MM.1S (cell line): Measurements from ENCODE around the gene RABL6.
"Not testable (repeated sequence)": the region's sequence is repeated elsewhere in the genome, so short reads cannot be mapped to it uniquely, and the experiment has no call there.

ENCODE experiments used
- DNase-seq: peaks from one replicate; pipeline ENCODE4 v3.0.0-alpha.2; 2015
- H2AFZ ChIP-seq: fragments of 300-600 bp; sonication (generic); 2 replicates; pipeline ENCODE4 v1.6.0; 2016; ENCODE audit warnings: antibody characterized with exemption, low read length
- H3F3A ChIP-seq: fragments of 300-600 bp; sonication (generic); 2 replicates; pipeline ENCODE4 v1.6.1; 2016; ENCODE audit warnings: mild to moderate bottlenecking, antibody characterized with exemption, low read length, moderate library complexity, mixed read lengths; ENCODE audit not compliant: insufficient read depth
- H3K27ac ChIP-seq: fragments of 300-600 bp; sonication (generic); 2 replicates; pipeline ENCODE4 v1.5.1; 2016; ENCODE audit warnings: mild to moderate bottlenecking, low read length
- H3K27me3 ChIP-seq: fragments of 300-600 bp; sonication (generic); replicated peaks from 2 replicates; pipeline ENCODE4 v1.6.0; 2016; ENCODE audit warnings: low read length; ENCODE audit not compliant: insufficient read depth
- H3K36me3 ChIP-seq: fragments of 300-600 bp; sonication (generic); replicated peaks from 2 replicates; pipeline ENCODE4 v1.6.1; 2016; ENCODE audit warnings: mild to moderate bottlenecking, low read length, mixed read lengths; ENCODE audit not compliant: insufficient read depth
- H3K4me1 ChIP-seq: fragments of 300-600 bp; sonication (generic); 2 replicates; pipeline ENCODE4 v1.6.1; 2016; ENCODE audit warnings: low read length, mixed read lengths
- H3K4me2 ChIP-seq: fragments of 300-600 bp; sonication (generic); 2 replicates; pipeline ENCODE4 v1.6.0; 2016; ENCODE audit warnings: low read depth, low read length
- H3K4me3 ChIP-seq: fragments of 300-600 bp; sonication (generic); 2 replicates; pipeline ENCODE4 v1.5.1; 2016; ENCODE audit warnings: low read length, mixed read lengths
- H3K79me2 ChIP-seq: fragments of 300-600 bp; sonication (generic); 2 replicates; pipeline ENCODE4 v1.6.1; 2016; ENCODE audit warnings: mixed run types, low read length, mixed read lengths
- H3K9ac ChIP-seq: fragments of 300-600 bp; sonication (generic); 2 replicates; pipeline ENCODE4 v1.6.1; 2016; ENCODE audit warnings: low read length, mixed read lengths
- H3K9me2 ChIP-seq: fragments of 300-600 bp; sonication (generic); replicated peaks from 2 replicates; pipeline ENCODE4 v1.6.1; 2016; ENCODE audit warnings: mild to moderate bottlenecking, low read length, mixed read lengths; ENCODE audit not compliant: insufficient read depth
- H3K9me3 ChIP-seq: fragments of 300-600 bp; sonication (generic); replicated peaks from 2 replicates; pipeline ENCODE4 v1.6.1; 2016; ENCODE audit warnings: mild to moderate bottlenecking, low read length, mixed read lengths; ENCODE audit not compliant: insufficient read depth
- H4K20me1 ChIP-seq: fragments of 300-600 bp; sonication (generic); 2 replicates; pipeline ENCODE4 v1.6.1; 2016; ENCODE audit warnings: mild to moderate bottlenecking, low read length, moderate library complexity, mixed read lengths; ENCODE audit not compliant: insufficient read depth
- EZH2 ChIP-seq: fragments of 300-600 bp; sonication (generic); optimal IDR thresholded peaks from 2 replicates; pipeline ENCODE3; 2017; ENCODE audit warnings: low read depth, mild to moderate bottlenecking, antibody characterized with exemption, low read length, mixed read lengths
- EZH2phosphoT487 ChIP-seq: fragments of 300-600 bp; sonication (generic); IDR thresholded peaks from 2 replicates; pipeline ENCODE4 v1.6.1; 2018; ENCODE audit warnings: antibody characterized with exemption, low read length
- TF ChIP-seq, protein P1 (sequence below): fragments of 300-600 bp; sonication (generic); IDR thresholded peaks from 2 replicates; pipeline ENCODE4 v1.5.1; 2016; ENCODE audit warnings: antibody characterized with exemption, low read length, mixed read lengths

RABL6 gene

GRCh38 chr9:136865041-136865767 is 57.5 kb downstream of the RABL6 start:
- H3K9ac ChIP-seq: peak overlapping the region; percentile 95
- no peaks in the 10 kb centered on the region for H3K9me3 ChIP-seq
- H4K20me1 ChIP-seq: no peaks in the 10 kb centered on the region
- peak overlapping the region; percentile 92 for H3K4me2 ChIP-seq
- TF ChIP-seq EZH2phosphoT487 (no peak), EZH2 (no peak)
- TF ChIP-seq, protein P1, sequence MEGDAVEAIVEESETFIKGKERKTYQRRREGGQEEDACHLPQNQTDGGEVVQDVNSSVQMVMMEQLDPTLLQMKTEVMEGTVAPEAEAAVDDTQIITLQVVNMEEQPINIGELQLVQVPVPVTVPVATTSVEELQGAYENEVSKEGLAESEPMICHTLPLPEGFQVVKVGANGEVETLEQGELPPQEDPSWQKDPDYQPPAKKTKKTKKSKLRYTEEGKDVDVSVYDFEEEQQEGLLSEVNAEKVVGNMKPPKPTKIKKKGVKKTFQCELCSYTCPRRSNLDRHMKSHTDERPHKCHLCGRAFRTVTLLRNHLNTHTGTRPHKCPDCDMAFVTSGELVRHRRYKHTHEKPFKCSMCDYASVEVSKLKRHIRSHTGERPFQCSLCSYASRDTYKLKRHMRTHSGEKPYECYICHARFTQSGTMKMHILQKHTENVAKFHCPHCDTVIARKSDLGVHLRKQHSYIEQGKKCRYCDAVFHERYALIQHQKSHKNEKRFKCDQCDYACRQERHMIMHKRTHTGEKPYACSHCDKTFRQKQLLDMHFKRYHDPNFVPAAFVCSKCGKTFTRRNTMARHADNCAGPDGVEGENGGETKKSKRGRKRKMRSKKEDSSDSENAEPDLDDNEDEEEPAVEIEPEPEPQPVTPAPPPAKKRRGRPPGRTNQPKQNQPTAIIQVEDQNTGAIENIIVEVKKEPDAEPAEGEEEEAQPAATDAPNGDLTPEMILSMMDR: no peak
- peak overlapping the region; percentile 98 for H3K4me3 ChIP-seq
- H3K27ac ChIP-seq: no peak overlapping the region
- H3K36me3 ChIP-seq: no peaks in the 10 kb centered on the region; the same call in 1 of the 2 replicates
- no peaks in the 10 kb centered on the region for H3F3A ChIP-seq
- DNase-seq: no peak
- no peaks in the 10 kb centered on the region for H3K27me3 ChIP-seq
- H2AFZ ChIP-seq: no peak overlapping the region
- no peaks in the 10 kb centered on the region for H3K9me2 ChIP-seq
- H3K4me1 ChIP-seq: peaks cover 7% of the 10 kb centered on the region; the same call in 1 of the 2 replicates
- H3K79me2 ChIP-seq: peaks cover 36% of the 10 kb centered on the region

- no peaks in the 10 kb centered on the region for H3F3A ChIP-seq
- no peak for DNase-seq
- peak overlapping the region; percentile 98 for H3K4me3 ChIP-seq
- peak overlapping the region; percentile 95 for H3K9ac ChIP-seq
- H3K4me1 ChIP-seq: peaks cover 7% of the 10 kb centered on the region; the same call in 1 of the 2 replicates
- no peak for TF ChIP-seq EZH2phosphoT487
- TF ChIP-seq EZH2: no peak
- TF ChIP-seq, protein P1: no peak
- peaks cover 36% of the 10 kb centered on the region for H3K79me2 ChIP-seq
- no peaks in the 10 kb centered on the region for H3K27me3 ChIP-seq
- peak overlapping the region; percentile 35; the same call in 1 of the 2 replicates for H3K27ac ChIP-seq
- H3K9me3 ChIP-seq: no peaks in the 10 kb centered on the region
- no peaks in the 10 kb centered on the region; the same call in 1 of the 2 replicates for H3K36me3 ChIP-seq
- H4K20me1 ChIP-seq: no peaks in the 10 kb centered on the region
- no peaks in the 10 kb centered on the region for H3K9me2 ChIP-seq
- peak overlapping the region; percentile 72; the same call in 1 of the 2 replicates for H2AFZ ChIP-seq
- H3K4me2 ChIP-seq: peak overlapping the region; percentile 92
Measured at GRCh38 chr9:136865768-136866103, 58.0 kb downstream of the RABL6 start.

- not testable (repeated sequence) for DNase-seq, H4K20me1 ChIP-seq, H3K9me3 ChIP-seq, H3K4me2 ChIP-seq, H3K4me1 ChIP-seq, H3K27me3 ChIP-seq, H3K27ac ChIP-seq, H3K36me3 ChIP-seq, H3K9ac ChIP-seq, H3K9me2 ChIP-seq, H3F3A ChIP-seq
- Histone ChIP-seq H3K79me2 (peaks cover 36% of the 10 kb centered on the region), H3K4me3 (peak overlapping the region; percentile 58; the same call in 1 of the 2 replicates), H2AFZ (0 out of 2 replicates have a peak overlapping the region, but pooled peaks have one; percentile 35)
Measured at GRCh38 chr9:136866898-136867421, 59.2 kb downstream of the RABL6 start.

DNA sequence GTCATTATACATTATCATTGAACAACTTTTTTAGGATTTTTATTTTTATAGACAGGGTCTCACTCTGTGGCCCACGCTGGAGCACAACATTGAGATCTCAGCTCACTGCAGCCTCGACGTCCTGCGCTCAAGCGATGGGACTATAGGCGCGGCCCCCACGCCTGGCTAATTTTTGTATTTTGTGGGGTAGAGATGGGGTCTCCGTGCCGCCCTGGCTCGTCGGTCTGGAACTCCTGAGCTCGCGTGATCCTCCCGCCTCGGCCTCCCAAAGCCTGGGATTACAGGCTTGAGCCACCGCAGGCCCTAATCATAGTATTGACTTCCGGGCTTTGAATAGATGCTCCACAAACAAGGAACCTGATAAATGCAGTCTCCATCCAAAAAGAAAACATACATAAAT is 59.7 kb downstream of the RABL6 start:
- TF ChIP-seq, protein P1: no peak
- TF ChIP-seq EZH2phosphoT487 (no peak), EZH2 (no peak)
- H3K4me1 ChIP-seq: peaks cover 7% of the 10 kb centered on the region; the same call in 1 of the 2 replicates
- no peaks in the 10 kb centered on the region for H4K20me1 ChIP-seq
- H2AFZ ChIP-seq: no peak overlapping the region
- H3K27ac ChIP-seq: no peak overlapping the region
- H3F3A ChIP-seq: no peaks in the 10 kb centered on the region
- H3K4me2 ChIP-seq: no peak overlapping the region
- H3K9me3 ChIP-seq: no peaks in the 10 kb centered on the region
- H3K4me3 ChIP-seq: no peak overlapping the region
- no peak overlapping the region for H3K9ac ChIP-seq
- peaks cover 35% of the 10 kb centered on the region for H3K79me2 ChIP-seq
- no peak for DNase-seq
- H3K9me2 ChIP-seq: no peaks in the 10 kb centered on the region
- no peaks in the 10 kb centered on the region; the same call in 1 of the 2 replicates for H3K36me3 ChIP-seq
- H3K27me3 ChIP-seq: no peaks in the 10 kb centered on the region
